GM23338 (cell line): ENCODE measurements around the gene AANAT. TPM values are rescaled to one million over a fixed set of nuclear protein-coding genes. Genes with fewer than 3 reads are reported as not detected.

ENCODE experiments used
- ATAC-seq: fragments of 200-7000 bp; cut with Tn5 transposase; 3 replicates; pipeline ENCODE4 v1.9.1; 2020
- DNase-seq: peaks from one replicate; pipeline ENCODE4 v3.0.0-alpha.2; 2015; ENCODE audit warnings: low spot score
- H2AFZ ChIP-seq: fragments of 200-600 bp; sonication (generic); 2 replicates; pipeline ENCODE4 v1.8.0; 2016; ENCODE audit warnings: antibody characterized with exemption, mild to moderate bottlenecking, moderate library complexity
- H3F3A ChIP-seq: fragments of 200-600 bp; sonication (generic); replicated peaks from 2 replicates; pipeline ENCODE4 v1.8.0; 2017; ENCODE audit warnings: antibody characterized with exemption, mixed run types, low read depth
- H3K27ac ChIP-seq: fragments of 200-600 bp; sonication (generic); 2 replicates; pipeline ENCODE4 v1.6.1; 2016; ENCODE audit warnings: low read depth
- H3K27me3 ChIP-seq: fragments of 200-600 bp; sonication (generic); 2 replicates; pipeline ENCODE4 v1.8.0; 2016; ENCODE audit warnings: mild to moderate bottlenecking, mixed run types, moderate library complexity; ENCODE audit not compliant: insufficient read depth
- H3K36me3 ChIP-seq: fragments of 200-600 bp; sonication (generic); 2 replicates; pipeline ENCODE4 v1.8.0; 2016; ENCODE audit warnings: mild to moderate bottlenecking; ENCODE audit not compliant: insufficient read depth
- H3K4me1 ChIP-seq: fragments of 200-600 bp; sonication (generic); 2 replicates; pipeline ENCODE4 v1.8.0; 2016; ENCODE audit warnings: mild to moderate bottlenecking, moderate library complexity; ENCODE audit not compliant: insufficient read depth
- H3K4me2 ChIP-seq: fragments of 200-600 bp; sonication (generic); 2 replicates; pipeline ENCODE4 v1.7.1; 2017; ENCODE audit warnings: mixed run types
- H3K4me3 ChIP-seq: fragments of 200-600 bp; sonication (generic); 2 replicates; pipeline ENCODE4 v1.6.1; 2016; ENCODE audit warnings: mixed run types
- H3K79me2 ChIP-seq: fragments of 200-600 bp; sonication (generic); replicated peaks from 2 replicates; pipeline ENCODE4 v1.8.0; 2017; ENCODE audit warnings: mild to moderate bottlenecking; ENCODE audit not compliant: insufficient read depth
- H3K9me2 ChIP-seq: fragments of 200-600 bp; sonication (generic); 2 replicates; pipeline ENCODE4 v1.8.0; 2017; ENCODE audit not compliant: insufficient read depth
- H4K20me1 ChIP-seq: fragments of 200-600 bp; sonication (generic); replicated peaks from 2 replicates; pipeline ENCODE4 v1.8.0; 2017; ENCODE audit warnings: mild to moderate bottlenecking; ENCODE audit not compliant: insufficient read depth
- H3K27ac Mint-ChIP-seq: 2 replicates; pipeline ENCODE4 v1.8.0; 2020; ENCODE audit warnings: inconsistent platforms, mild to moderate bottlenecking, moderate library complexity, mixed read lengths
- H3K27me3 Mint-ChIP-seq: 3 replicates; pipeline ENCODE4 v1.8.0; 2022; ENCODE audit warnings: low read depth, mild to moderate bottlenecking, moderate library complexity, mixed read lengths, inconsistent platforms; ENCODE audit not compliant: insufficient read depth, poor library complexity
- H3K36me3 Mint-ChIP-seq: 3 replicates; pipeline ENCODE4 v1.8.0; 2021; ENCODE audit warnings: low read depth, mild to moderate bottlenecking, inconsistent platforms, moderate library complexity, mixed read lengths
- H3K4me1 Mint-ChIP-seq: 3 replicates; pipeline ENCODE4 v1.8.0; 2020; ENCODE audit warnings: mild to moderate bottlenecking, inconsistent platforms, mixed read lengths
- H3K4me3 Mint-ChIP-seq: 3 replicates; pipeline ENCODE4 v1.8.0; 2021; ENCODE audit warnings: moderate library complexity, mild to moderate bottlenecking, inconsistent platforms, mixed read lengths
- H3K9me3 Mint-ChIP-seq: 3 replicates; pipeline ENCODE4 v1.8.0; 2020; ENCODE audit warnings: moderate library complexity, mild to moderate bottlenecking, inconsistent platforms, mixed read lengths
- CREB1 ChIP-seq: fragments of 250-450 bp; sonication (Bioruptor Pico); IDR thresholded peaks from 2 replicates; pipeline ENCODE4 v1.5.0; 2020; ENCODE audit warnings: low read depth, mild to moderate bottlenecking, moderate library complexity
- EZH2 ChIP-seq: fragments of 200-600 bp; sonication (generic); IDR thresholded peaks from one replicate; pipeline ENCODE4 v1.8.0; 2017; ENCODE audit warnings: antibody characterized with exemption, mild to moderate bottlenecking, low read depth; ENCODE audit not compliant: unreplicated experiment
- EZH2phosphoT487 ChIP-seq: fragments of 200-600 bp; sonication (generic); IDR thresholded peaks from one replicate; pipeline ENCODE4 v1.8.1; 2018; ENCODE audit warnings: antibody characterized with exemption; ENCODE audit not compliant: unreplicated experiment
- JUNB ChIP-seq: IDR thresholded peaks from one replicate; pipeline ENCODE4 v1.6.1; 2016; ENCODE audit warnings: antibody characterized with exemption; ENCODE audit not compliant: unreplicated experiment
- NANOG ChIP-seq: IDR thresholded peaks from 2 replicates; pipeline ENCODE4 v1.6.1; 2016; ENCODE audit warnings: antibody characterized with exemption, borderline replicate concordance
- POLR2AphosphoS5 ChIP-seq: IDR thresholded peaks from 2 replicates; pipeline ENCODE4 v1.6.1; 2016; ENCODE audit warnings: antibody characterized with exemption, low read depth
- STAT1 ChIP-seq: IDR thresholded peaks from one replicate; pipeline ENCODE4 v1.6.1; 2016; ENCODE audit warnings: antibody characterized with exemption; ENCODE audit not compliant: unreplicated experiment
- ZNF114 ChIP-seq: fragments of 250-450 bp; sonication (Bioruptor Pico); IDR thresholded peaks from 2 replicates; pipeline ENCODE4 v1.5.0; 2020; ENCODE audit warnings: mild to moderate bottlenecking, moderate library complexity
- ZNF331 ChIP-seq: fragments of 250-450 bp; sonication (Bioruptor Pico); IDR thresholded peaks from 2 replicates; pipeline ENCODE4 v1.5.0; 2020; ENCODE audit warnings: low read depth, mild to moderate bottlenecking, moderate library complexity
- polyA plus RNA-seq: library from polyadenylated mRNA; unstranded; fragments of >200 nt; fragmentation: Nextera tagmentation; extraction: Ambion mirVana; gene quantifications from 2 replicates; pipeline ENCODE4 v1.2.1, GENCODE V29; 2016
- total RNA-seq: library from RNA; depleted of rRNA; stranded (reverse); fragments of >200 nt; shearing (Covaris generic); gene quantifications from 2 replicates; pipeline ENCODE4 v1.2.3, GENCODE V29; 2014
- TF ChIP-seq, protein P1 (sequence below): fragments of 250-450 bp; sonication (Bioruptor Pico); IDR thresholded peaks from 2 replicates; pipeline ENCODE4 v1.5.0; 2020; ENCODE audit warnings: mild to moderate bottlenecking, moderate library complexity
- TF ChIP-seq, protein P2 (sequence below): IDR thresholded peaks from 2 replicates; pipeline ENCODE4 v1.6.1; 2016; ENCODE audit warnings: antibody characterized with exemption
- TF ChIP-seq, protein P3 (sequence below): IDR thresholded peaks from one replicate; pipeline ENCODE4 v1.6.1; 2018; ENCODE audit warnings: antibody characterized with exemption; ENCODE audit not compliant: unreplicated experiment
- TF ChIP-seq, protein P4 (sequence below), 2 experiments: fragments of 200-600 bp in 1 of 2; sonication (generic) in 1 of 2; conservative IDR thresholded peaks; 2 replicates each; pipeline versions ENCODE4 v1.5.1 to v1.6.1; 2016 to 2017; ENCODE audit warnings: antibody characterized with exemption in 2 of 2, low read depth in 2 of 2, mild to moderate bottlenecking in 2 of 2, moderate library complexity in 1 of 2

Gene AANAT
- total and polyA plus RNA-seq, 2 experiments from 2014 or later, result 0.28 to 1.0 TPM

DNA sequence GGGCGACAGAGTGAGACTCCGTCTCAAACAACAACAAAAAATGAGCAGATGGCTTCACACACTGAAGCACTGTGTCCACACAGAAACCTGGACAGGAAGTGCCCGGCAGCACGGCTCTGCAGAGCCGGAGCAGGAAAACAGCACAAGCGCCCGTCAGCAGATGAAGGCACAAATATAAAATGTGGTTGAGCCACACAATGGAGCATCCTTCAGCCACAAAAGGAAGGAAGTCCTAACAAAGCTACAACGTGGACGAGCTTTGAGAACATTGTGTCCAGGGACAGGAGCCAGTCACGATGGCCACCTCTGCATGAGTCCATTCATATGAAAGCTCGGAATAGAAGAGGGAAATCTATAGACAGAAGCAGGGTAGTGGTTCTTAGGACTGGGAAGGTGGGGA, 18.2 kb downstream of the AANAT start:
- Histone ChIP-seq H3K36me3 (no peaks in the 10 kb centered on the region), H4K20me1 (no peaks in the 10 kb centered on the region), H3K4me3 (no peak overlapping the region), H3K4me1 (no peaks in the 10 kb centered on the region), H2AFZ (no peak overlapping the region), H3K79me2 (no peaks in the 10 kb centered on the region), H3K27ac (no peak overlapping the region), H3K27me3 (no peaks in the 10 kb centered on the region), H3F3A (no peaks in the 10 kb centered on the region), H3K4me2 (no peak overlapping the region), H3K9me2 (no peaks in the 10 kb centered on the region)
- H3K36me3 Mint-ChIP-seq, result no peaks in the 10 kb centered on the region
- no peak overlapping the region for H3K4me3 Mint-ChIP-seq
- no peaks in the 10 kb centered on the region; the same call in 2 of the 3 replicates for H3K4me1 Mint-ChIP-seq
- no peaks in the 10 kb centered on the region for H3K9me3 Mint-ChIP-seq
- no peak for ATAC-seq
- no peak for DNase-seq
- H3K27ac Mint-ChIP-seq, result no peak overlapping the region
- H3K27me3 Mint-ChIP-seq, result peaks cover 16% of the 10 kb centered on the region
- TF ChIP-seq CREB1 (CRISPR knock-in tag), result no peak
- TF ChIP-seq, protein P1, sequence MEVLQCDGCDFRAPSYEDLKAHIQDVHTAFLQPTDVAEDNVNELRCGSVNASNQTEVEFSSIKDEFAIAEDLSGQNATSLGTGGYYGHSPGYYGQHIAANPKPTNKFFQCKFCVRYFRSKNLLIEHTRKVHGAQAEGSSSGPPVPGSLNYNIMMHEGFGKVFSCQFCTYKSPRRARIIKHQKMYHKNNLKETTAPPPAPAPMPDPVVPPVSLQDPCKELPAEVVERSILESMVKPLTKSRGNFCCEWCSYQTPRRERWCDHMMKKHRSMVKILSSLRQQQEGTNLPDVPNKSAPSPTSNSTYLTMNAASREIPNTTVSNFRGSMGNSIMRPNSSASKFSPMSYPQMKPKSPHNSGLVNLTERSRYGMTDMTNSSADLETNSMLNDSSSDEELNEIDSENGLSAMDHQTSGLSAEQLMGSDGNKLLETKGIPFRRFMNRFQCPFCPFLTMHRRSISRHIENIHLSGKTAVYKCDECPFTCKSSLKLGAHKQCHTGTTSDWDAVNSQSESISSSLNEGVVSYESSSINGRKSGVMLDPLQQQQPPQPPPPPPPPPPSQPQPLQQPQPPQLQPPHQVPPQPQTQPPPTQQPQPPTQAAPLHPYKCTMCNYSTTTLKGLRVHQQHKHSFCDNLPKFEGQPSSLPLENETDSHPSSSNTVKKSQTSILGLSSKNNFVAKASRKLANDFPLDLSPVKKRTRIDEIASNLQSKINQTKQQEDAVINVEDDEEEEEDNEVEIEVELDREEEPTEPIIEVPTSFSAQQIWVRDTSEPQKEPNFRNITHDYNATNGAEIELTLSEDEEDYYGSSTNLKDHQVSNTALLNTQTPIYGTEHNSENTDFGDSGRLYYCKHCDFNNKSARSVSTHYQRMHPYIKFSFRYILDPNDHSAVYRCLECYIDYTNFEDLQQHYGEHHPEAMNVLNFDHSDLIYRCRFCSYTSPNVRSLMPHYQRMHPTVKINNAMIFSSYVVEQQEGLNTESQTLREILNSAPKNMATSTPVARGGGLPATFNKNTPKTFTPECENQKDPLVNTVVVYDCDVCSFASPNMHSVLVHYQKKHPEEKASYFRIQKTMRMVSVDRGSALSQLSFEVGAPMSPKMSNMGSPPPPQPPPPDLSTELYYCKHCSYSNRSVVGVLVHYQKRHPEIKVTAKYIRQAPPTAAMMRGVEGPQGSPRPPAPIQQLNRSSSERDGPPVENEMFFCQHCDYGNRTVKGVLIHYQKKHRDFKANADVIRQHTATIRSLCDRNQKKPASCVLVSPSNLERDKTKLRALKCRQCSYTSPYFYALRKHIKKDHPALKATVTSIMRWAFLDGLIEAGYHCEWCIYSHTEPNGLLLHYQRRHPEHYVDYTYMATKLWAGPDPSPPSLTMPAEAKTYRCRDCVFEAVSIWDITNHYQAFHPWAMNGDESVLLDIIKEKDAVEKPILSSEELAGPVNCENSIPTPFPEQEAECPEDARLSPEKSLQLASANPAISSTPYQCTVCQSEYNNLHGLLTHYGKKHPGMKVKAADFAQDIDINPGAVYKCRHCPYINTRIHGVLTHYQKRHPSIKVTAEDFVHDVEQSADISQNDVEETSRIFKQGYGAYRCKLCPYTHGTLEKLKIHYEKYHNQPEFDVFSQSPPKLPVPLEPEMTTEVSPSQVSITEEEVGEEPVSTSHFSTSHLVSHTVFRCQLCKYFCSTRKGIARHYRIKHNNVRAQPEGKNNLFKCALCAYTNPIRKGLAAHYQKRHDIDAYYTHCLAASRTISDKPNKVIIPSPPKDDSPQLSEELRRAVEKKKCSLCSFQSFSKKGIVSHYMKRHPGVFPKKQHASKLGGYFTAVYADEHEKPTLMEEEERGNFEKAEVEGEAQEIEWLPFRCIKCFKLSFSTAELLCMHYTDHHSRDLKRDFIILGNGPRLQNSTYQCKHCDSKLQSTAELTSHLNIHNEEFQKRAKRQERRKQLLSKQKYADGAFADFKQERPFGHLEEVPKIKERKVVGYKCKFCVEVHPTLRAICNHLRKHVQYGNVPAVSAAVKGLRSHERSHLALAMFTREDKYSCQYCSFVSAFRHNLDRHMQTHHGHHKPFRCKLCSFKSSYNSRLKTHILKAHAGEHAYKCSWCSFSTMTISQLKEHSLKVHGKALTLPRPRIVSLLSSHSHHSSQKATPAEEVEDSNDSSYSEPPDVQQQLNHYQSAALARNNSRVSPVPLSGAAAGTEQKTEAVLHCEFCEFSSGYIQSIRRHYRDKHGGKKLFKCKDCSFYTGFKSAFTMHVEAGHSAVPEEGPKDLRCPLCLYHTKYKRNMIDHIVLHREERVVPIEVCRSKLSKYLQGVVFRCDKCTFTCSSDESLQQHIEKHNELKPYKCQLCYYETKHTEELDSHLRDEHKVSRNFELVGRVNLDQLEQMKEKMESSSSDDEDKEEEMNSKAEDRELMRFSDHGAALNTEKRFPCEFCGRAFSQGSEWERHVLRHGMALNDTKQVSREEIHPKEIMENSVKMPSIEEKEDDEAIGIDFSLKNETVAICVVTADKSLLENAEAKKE (CRISPR knock-in tag), result no peak
- TF ChIP-seq, protein P2, sequence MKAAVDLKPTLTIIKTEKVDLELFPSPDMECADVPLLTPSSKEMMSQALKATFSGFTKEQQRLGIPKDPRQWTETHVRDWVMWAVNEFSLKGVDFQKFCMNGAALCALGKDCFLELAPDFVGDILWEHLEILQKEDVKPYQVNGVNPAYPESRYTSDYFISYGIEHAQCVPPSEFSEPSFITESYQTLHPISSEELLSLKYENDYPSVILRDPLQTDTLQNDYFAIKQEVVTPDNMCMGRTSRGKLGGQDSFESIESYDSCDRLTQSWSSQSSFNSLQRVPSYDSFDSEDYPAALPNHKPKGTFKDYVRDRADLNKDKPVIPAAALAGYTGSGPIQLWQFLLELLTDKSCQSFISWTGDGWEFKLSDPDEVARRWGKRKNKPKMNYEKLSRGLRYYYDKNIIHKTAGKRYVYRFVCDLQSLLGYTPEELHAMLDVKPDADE, result no peak
- TF ChIP-seq, protein P3, sequence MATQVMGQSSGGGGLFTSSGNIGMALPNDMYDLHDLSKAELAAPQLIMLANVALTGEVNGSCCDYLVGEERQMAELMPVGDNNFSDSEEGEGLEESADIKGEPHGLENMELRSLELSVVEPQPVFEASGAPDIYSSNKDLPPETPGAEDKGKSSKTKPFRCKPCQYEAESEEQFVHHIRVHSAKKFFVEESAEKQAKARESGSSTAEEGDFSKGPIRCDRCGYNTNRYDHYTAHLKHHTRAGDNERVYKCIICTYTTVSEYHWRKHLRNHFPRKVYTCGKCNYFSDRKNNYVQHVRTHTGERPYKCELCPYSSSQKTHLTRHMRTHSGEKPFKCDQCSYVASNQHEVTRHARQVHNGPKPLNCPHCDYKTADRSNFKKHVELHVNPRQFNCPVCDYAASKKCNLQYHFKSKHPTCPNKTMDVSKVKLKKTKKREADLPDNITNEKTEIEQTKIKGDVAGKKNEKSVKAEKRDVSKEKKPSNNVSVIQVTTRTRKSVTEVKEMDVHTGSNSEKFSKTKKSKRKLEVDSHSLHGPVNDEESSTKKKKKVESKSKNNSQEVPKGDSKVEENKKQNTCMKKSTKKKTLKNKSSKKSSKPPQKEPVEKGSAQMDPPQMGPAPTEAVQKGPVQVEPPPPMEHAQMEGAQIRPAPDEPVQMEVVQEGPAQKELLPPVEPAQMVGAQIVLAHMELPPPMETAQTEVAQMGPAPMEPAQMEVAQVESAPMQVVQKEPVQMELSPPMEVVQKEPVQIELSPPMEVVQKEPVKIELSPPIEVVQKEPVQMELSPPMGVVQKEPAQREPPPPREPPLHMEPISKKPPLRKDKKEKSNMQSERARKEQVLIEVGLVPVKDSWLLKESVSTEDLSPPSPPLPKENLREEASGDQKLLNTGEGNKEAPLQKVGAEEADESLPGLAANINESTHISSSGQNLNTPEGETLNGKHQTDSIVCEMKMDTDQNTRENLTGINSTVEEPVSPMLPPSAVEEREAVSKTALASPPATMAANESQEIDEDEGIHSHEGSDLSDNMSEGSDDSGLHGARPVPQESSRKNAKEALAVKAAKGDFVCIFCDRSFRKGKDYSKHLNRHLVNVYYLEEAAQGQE, result no peak
- TF ChIP-seq POLR2AphosphoS5, result no peak
- TF ChIP-seq JUNB, result no peak
- no peak for TF ChIP-seq EZH2phosphoT487
- no peak for TF ChIP-seq EZH2
- no peak for TF ChIP-seq NANOG
- no peak for TF ChIP-seq STAT1
- no peak for TF ChIP-seq ZNF114 (CRISPR knock-in tag)
- TF ChIP-seq, protein P4, sequence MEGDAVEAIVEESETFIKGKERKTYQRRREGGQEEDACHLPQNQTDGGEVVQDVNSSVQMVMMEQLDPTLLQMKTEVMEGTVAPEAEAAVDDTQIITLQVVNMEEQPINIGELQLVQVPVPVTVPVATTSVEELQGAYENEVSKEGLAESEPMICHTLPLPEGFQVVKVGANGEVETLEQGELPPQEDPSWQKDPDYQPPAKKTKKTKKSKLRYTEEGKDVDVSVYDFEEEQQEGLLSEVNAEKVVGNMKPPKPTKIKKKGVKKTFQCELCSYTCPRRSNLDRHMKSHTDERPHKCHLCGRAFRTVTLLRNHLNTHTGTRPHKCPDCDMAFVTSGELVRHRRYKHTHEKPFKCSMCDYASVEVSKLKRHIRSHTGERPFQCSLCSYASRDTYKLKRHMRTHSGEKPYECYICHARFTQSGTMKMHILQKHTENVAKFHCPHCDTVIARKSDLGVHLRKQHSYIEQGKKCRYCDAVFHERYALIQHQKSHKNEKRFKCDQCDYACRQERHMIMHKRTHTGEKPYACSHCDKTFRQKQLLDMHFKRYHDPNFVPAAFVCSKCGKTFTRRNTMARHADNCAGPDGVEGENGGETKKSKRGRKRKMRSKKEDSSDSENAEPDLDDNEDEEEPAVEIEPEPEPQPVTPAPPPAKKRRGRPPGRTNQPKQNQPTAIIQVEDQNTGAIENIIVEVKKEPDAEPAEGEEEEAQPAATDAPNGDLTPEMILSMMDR (conservative IDR thresholded peaks at IDR 0.05; ENCODE audit: low read depth in 2 of 2), result no peak
- TF ChIP-seq ZNF331 (CRISPR knock-in tag), result no peak
